ENCODE measurements around the gene ARHGAP45.
"Not testable (repeated sequence)": the region's sequence is repeated elsewhere in the genome, so short reads cannot be mapped to it uniquely, and the experiment has no call there.

Gene ARHGAP45

GRCh38 chr19:1113030-1113985, 46.3 kb downstream of the ARHGAP45 start:
- Histone ChIP-seq H3K4me3 (ENCODE audit: insufficient read depth, low read depth, low read length) (no peak overlapping the region), H3K27ac (ENCODE audit: insufficient read depth, low read depth, low read length, poor library complexity, severe bottlenecking) (peak overlapping the region; percentile 64), H3K27me3 (ENCODE audit: control insufficient read depth, insufficient read depth, low read length, poor library complexity, severe bottlenecking) (no peaks in the 10 kb centered on the region), H3K36me3 (ENCODE audit: control insufficient read depth, insufficient read depth, low read length) (no peaks in the 10 kb centered on the region), H3K4me1 (ENCODE audit: control insufficient read depth, insufficient read depth, low read length) (no peaks in the 10 kb centered on the region), H3K9me3 (ENCODE audit: control insufficient read depth, low read length) (no peaks in the 10 kb centered on the region)
- whole genome bisulfite sequencing, 2 experiments: 58 to 59% methylated on average over 44 of the region's 44 CpGs

- Histone ChIP-seq H3K4me1 (ENCODE audit: control insufficient read depth, insufficient read depth, low read length) (no peaks in the 10 kb centered on the region), H3K9me3 (ENCODE audit: control insufficient read depth, low read length) (no peaks in the 10 kb centered on the region), H3K27ac (ENCODE audit: insufficient read depth, low read depth, low read length, poor library complexity, severe bottlenecking) (no peak overlapping the region), H3K27me3 (ENCODE audit: control insufficient read depth, insufficient read depth, low read length, poor library complexity, severe bottlenecking) (no peaks in the 10 kb centered on the region), H3K36me3 (ENCODE audit: control insufficient read depth, insufficient read depth, low read length) (no peaks in the 10 kb centered on the region), H3K4me3 (ENCODE audit: insufficient read depth, low read depth, low read length) (no peak overlapping the region)
- 96% methylated on average over 25 of the region's 25 CpGs for WGBS, 2 experiments
These were observed 47.1 kb downstream of the ARHGAP45 start for GRCh38 chr19:1113986-1114483.

- not testable (repeated sequence) for H3K27ac ChIP-seq (ENCODE audit: insufficient read depth, low read depth, low read length, poor library complexity, severe bottlenecking); H3K4me1 ChIP-seq (ENCODE audit: control insufficient read depth, insufficient read depth, low read length); H3K36me3 ChIP-seq (ENCODE audit: control insufficient read depth, insufficient read depth, low read length); H3K9me3 ChIP-seq (ENCODE audit: control insufficient read depth, low read length); H3K4me3 ChIP-seq (ENCODE audit: insufficient read depth, low read depth, low read length); H3K27me3 ChIP-seq (ENCODE audit: control insufficient read depth, insufficient read depth, low read length, poor library complexity, severe bottlenecking)
- WGBS, 2 experiments: 94 to 96% methylated on average over 9 of the region's 9 CpGs
These were observed 47.8 kb downstream of the ARHGAP45 start for GRCh38 chr19:1114728-1115127.

- Histone ChIP-seq H3K4me1 (ENCODE audit: control insufficient read depth, insufficient read depth, low read length) (no peaks in the 10 kb centered on the region), H3K36me3 (ENCODE audit: control insufficient read depth, insufficient read depth, low read length) (no peaks in the 10 kb centered on the region), H3K4me3 (ENCODE audit: insufficient read depth, low read depth, low read length) (no peak overlapping the region), H3K9me3 (ENCODE audit: control insufficient read depth, low read length) (no peaks in the 10 kb centered on the region), H3K27me3 (ENCODE audit: control insufficient read depth, insufficient read depth, low read length, poor library complexity, severe bottlenecking) (no peaks in the 10 kb centered on the region), H3K27ac (ENCODE audit: insufficient read depth, low read depth, low read length, poor library complexity, severe bottlenecking) (no peak overlapping the region)
- WGBS, 2 experiments: 94 to 95% methylated on average over 35 of the region's 35 CpGs
These were observed 48.9 kb downstream of the ARHGAP45 start for GRCh38 chr19:1115646-1116420.

DNA sequence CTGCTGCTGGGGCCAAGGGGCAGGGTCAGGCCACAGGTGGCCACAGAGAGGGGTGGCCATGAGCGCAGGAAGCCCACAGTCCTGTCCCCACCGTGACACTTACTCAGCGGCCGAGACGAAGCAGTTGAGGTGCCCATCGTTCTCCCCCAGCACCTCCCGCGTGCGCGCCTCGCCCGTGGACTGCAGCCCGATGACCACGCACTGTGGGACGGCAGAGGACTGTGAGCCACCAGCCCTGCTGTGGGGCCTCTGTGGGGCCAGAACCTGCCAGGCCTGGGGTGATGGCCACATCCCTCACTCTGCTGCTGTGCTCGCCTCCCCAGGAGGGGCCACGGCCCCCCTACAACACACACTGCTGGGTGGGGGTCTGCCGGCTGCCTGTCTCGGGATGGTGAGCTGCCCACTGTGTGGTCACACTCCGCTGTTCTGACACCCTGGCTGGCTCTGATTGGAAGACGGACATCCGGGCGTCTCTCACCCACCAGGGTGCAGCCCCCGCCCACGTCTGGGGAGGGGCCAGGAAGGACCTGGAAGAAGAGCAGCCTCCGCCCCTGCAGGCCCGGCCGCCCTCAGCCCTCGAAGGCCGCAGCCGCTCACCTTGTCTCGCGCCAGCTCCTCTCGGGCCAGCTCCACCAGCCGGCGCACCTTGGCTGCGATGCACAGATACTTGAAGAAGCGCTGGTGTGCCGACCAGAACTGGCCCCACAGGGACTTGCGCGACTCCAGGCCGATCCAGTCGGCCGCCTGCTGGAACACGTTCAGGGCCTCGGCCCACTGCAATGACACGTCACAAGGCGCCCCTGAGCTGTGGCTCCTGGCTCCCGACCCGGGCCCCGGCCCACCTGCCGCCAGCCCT, 50.0 kb downstream of the ARHGAP45 start:
- H3K9me3 ChIP-seq (ENCODE audit: control insufficient read depth, low read length): no peaks in the 10 kb centered on the region
- no peak overlapping the region for H3K27ac ChIP-seq (ENCODE audit: insufficient read depth, low read depth, low read length, poor library complexity, severe bottlenecking)
- H3K4me3 ChIP-seq (ENCODE audit: insufficient read depth, low read depth, low read length): no peak overlapping the region
- no peaks in the 10 kb centered on the region for H3K27me3 ChIP-seq (ENCODE audit: control insufficient read depth, insufficient read depth, low read length, poor library complexity, severe bottlenecking)
- 91% methylated on average over 52 of the region's 52 CpGs for WGBS, 2 experiments
- no peaks in the 10 kb centered on the region for H3K36me3 ChIP-seq (ENCODE audit: control insufficient read depth, insufficient read depth, low read length)
- no peaks in the 10 kb centered on the region for H3K4me1 ChIP-seq (ENCODE audit: control insufficient read depth, insufficient read depth, low read length)

DNA sequence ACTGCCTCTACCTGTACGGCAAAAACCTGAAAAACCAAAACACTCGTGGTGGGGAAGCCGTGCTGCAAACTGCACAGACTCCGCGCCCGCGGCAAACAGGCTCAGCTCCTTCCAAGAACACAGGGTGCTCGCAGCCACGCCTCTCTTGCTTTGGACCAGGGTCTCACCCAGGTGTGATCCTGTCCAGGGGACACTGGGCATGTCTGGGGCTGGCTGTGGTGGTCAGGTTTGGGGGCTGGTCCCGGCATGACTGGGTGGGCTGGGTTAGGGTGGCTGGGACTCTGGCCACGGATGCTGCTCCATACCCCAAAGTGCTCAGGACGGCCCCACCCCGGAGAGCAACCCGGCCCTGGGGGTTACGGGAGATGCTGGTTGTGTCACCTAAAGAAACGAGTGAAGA, 50.7 kb downstream of the ARHGAP45 start:
- 95 to 96% methylated on average over 16 of the region's 16 CpGs for WGBS, 2 experiments
- no peaks in the 10 kb centered on the region for H3K9me3 ChIP-seq (ENCODE audit: control insufficient read depth, low read length)
- H3K36me3 ChIP-seq (ENCODE audit: control insufficient read depth, insufficient read depth, low read length): no peaks in the 10 kb centered on the region
- no peaks in the 10 kb centered on the region for H3K27me3 ChIP-seq (ENCODE audit: control insufficient read depth, insufficient read depth, low read length, poor library complexity, severe bottlenecking)
- no peak overlapping the region for H3K4me3 ChIP-seq (ENCODE audit: insufficient read depth, low read depth, low read length)
- no peak overlapping the region for H3K27ac ChIP-seq (ENCODE audit: insufficient read depth, low read depth, low read length, poor library complexity, severe bottlenecking)
- no peaks in the 10 kb centered on the region for H3K4me1 ChIP-seq (ENCODE audit: control insufficient read depth, insufficient read depth, low read length)

GRCh38 chr19:1118999-1119398, 52.0 kb downstream of the ARHGAP45 start:
- WGBS, 2 experiments: 95% methylated on average over 34 of the region's 34 CpGs
- Histone ChIP-seq H3K36me3 (ENCODE audit: control insufficient read depth, insufficient read depth, low read length) (no peaks in the 10 kb centered on the region), H3K4me1 (ENCODE audit: control insufficient read depth, insufficient read depth, low read length) (no peaks in the 10 kb centered on the region), H3K4me3 (ENCODE audit: insufficient read depth, low read depth, low read length) (no peak overlapping the region), H3K27me3 (ENCODE audit: control insufficient read depth, insufficient read depth, low read length, poor library complexity, severe bottlenecking) (no peaks in the 10 kb centered on the region), H3K9me3 (ENCODE audit: control insufficient read depth, low read length) (no peaks in the 10 kb centered on the region), H3K27ac (ENCODE audit: insufficient read depth, low read depth, low read length, poor library complexity, severe bottlenecking) (no peak overlapping the region)

GRCh38 chr19:1119475-1120217, 52.7 kb downstream of the ARHGAP45 start:
- no peaks in the 10 kb centered on the region for H3K27me3 ChIP-seq (ENCODE audit: control insufficient read depth, insufficient read depth, low read length, poor library complexity, severe bottlenecking)
- 95 to 96% methylated on average over 50 of the region's 50 CpGs for WGBS, 2 experiments
- no peaks in the 10 kb centered on the region for H3K4me1 ChIP-seq (ENCODE audit: control insufficient read depth, insufficient read depth, low read length)
- H3K9me3 ChIP-seq (ENCODE audit: control insufficient read depth, low read length): no peaks in the 10 kb centered on the region
- no peak overlapping the region for H3K4me3 ChIP-seq (ENCODE audit: insufficient read depth, low read depth, low read length)
- H3K36me3 ChIP-seq (ENCODE audit: control insufficient read depth, insufficient read depth, low read length): no peaks in the 10 kb centered on the region
- H3K27ac ChIP-seq (ENCODE audit: insufficient read depth, low read depth, low read length, poor library complexity, severe bottlenecking): no peak overlapping the region

DNA sequence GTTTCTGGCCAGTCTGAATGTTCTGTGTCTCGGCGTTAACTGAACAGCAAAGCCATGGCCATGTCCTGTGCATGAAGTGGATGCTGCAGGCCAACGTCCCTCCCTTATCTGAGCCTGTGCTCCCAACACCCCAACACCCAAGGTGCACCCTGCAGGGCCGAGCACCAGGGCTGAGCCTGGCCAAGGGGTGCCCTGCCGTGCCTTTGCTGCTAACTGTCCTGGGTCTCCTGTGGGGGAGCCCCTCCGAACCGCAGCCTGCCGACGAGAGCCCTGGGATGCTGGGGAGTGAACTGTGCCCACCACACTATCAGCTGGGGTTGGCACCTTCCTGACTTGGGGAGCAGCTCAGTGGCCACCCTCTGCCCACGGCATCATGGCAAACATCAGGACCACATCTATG, 54.4 kb downstream of the ARHGAP45 start:
- H3K27ac ChIP-seq (ENCODE audit: insufficient read depth, low read depth, low read length, poor library complexity, severe bottlenecking): no peak overlapping the region
- H3K9me3 ChIP-seq (ENCODE audit: control insufficient read depth, low read length): no peaks in the 10 kb centered on the region
- no peaks in the 10 kb centered on the region for H3K4me1 ChIP-seq (ENCODE audit: control insufficient read depth, insufficient read depth, low read length)
- no peak overlapping the region for H3K4me3 ChIP-seq (ENCODE audit: insufficient read depth, low read depth, low read length)
- no peaks in the 10 kb centered on the region for H3K27me3 ChIP-seq (ENCODE audit: control insufficient read depth, insufficient read depth, low read length, poor library complexity, severe bottlenecking)
- WGBS, 2 experiments: 90 to 91% methylated on average over 10 of the region's 10 CpGs
- no peaks in the 10 kb centered on the region for H3K36me3 ChIP-seq (ENCODE audit: control insufficient read depth, insufficient read depth, low read length)

Measured in ectodermal cell (in vitro differentiated cells).